Measurements from ENCODE around the gene GDF2.

Gene GDF2
- total RNA-seq: 0 reads per million in 3 donors

DNA sequence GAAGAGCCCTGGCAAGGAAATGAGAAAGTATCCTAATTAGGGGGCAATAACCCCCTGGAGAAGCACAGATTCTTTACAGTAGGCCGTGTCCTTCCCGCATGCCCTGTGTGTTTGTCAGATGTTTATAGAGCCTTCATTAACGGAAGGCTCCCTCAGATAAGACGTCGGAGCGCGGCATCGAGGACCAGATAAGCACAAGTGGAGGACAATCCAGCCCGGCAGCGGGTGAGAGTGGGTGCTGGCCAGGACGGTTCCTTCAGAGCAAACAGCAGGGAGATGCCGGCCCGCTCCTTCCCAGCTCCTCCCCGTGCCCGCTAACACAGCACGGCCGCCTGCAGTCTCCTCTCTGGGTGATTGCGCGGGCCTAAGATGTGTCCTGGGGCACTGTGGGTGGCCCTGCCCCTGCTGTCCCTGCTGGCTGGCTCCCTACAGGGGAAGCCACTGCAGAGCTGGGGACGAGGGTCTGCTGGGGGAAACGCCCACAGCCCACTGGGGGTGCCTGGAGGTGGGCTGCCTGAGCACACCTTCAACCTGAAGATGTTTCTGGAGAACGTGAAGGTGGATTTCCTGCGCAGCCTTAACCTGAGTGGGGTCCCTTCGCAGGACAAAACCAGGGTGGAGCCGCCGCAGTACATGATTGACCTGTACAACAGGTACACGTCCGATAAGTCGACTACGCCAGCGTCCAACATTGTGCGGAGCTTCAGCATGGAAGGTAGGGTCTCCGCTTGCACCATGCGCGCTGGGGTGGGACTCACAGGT lies at the start of gene GDF2:
Gene GDF2 (plus strand): TSS at position 155 of the 762 bp plus-strand sequence. CDS start 215 bp downstream, at position 370.
- Histone ChIP-seq H3K27ac (ENCODE audit: insufficient read depth, low read length, poor library complexity, severe bottlenecking) (no peak within 1 kb of the TSS), H3K4me3 (ENCODE audit: insufficient read depth, low read depth, low read length, poor library complexity, severe bottlenecking) (no peak within 1 kb of the TSS), H3K4me1 (ENCODE audit: control insufficient read depth, insufficient read depth, low read length, poor library complexity, severe bottlenecking) (no peaks in the 10 kb centered on the region), H3K27me3 (replicated peaks; ENCODE audit: control insufficient read depth, insufficient read depth, low read length, poor library complexity, severe bottlenecking) (no peaks in the 10 kb centered on the region), H3K9me3 (ENCODE audit: control insufficient read depth, low read length) (no peaks in the 10 kb centered on the region), H3K36me3 (ENCODE audit: control insufficient read depth, insufficient read depth, low read length) (no peaks in the 10 kb centered on the region)
- DNase-seq: no peak

DNA sequence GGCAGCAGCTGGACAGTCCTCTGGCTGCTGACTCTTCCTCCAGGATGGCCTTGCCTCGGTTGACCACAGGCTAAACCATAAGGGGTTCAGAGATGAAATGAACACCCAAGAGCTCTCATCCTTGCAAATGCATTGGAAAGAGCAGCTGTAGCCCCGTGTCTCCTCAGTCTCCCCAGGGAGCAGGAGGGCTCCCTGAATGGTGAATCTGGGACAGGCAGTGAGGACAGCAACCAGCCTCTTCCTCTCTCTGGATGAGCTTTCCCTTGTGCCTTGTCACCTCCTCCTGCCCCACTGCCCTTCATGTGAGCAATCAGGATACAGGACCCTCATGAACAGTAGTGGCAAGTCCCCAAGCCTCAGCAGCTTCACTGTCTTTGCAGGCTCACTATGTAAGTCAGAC lies 46.2 kb upstream of the GDF2 start:
- Histone ChIP-seq H3K4me1 (ENCODE audit: control insufficient read depth, insufficient read depth, low read length, poor library complexity, severe bottlenecking) (peaks cover 14% of the 10 kb centered on the region), H3K9me3 (ENCODE audit: control insufficient read depth, low read length) (no peaks in the 10 kb centered on the region), H3K27ac (ENCODE audit: insufficient read depth, low read length, poor library complexity, severe bottlenecking) (no peak overlapping the region), H3K36me3 (ENCODE audit: control insufficient read depth, insufficient read depth, low read length) (no peaks in the 10 kb centered on the region), H3K4me3 (ENCODE audit: insufficient read depth, low read depth, low read length, poor library complexity, severe bottlenecking) (no peak overlapping the region), H3K27me3 (replicated peaks; ENCODE audit: control insufficient read depth, insufficient read depth, low read length, poor library complexity, severe bottlenecking) (no peaks in the 10 kb centered on the region)
- no peak for DNase-seq

- no peak for DNase-seq
- Histone ChIP-seq H3K4me1 (ENCODE audit: control insufficient read depth, insufficient read depth, low read length, poor library complexity, severe bottlenecking) (peaks cover 14% of the 10 kb centered on the region), H3K36me3 (ENCODE audit: control insufficient read depth, insufficient read depth, low read length) (no peaks in the 10 kb centered on the region), H3K9me3 (ENCODE audit: control insufficient read depth, low read length) (no peaks in the 10 kb centered on the region), H3K4me3 (ENCODE audit: insufficient read depth, low read depth, low read length, poor library complexity, severe bottlenecking) (no peak overlapping the region), H3K27me3 (replicated peaks; ENCODE audit: control insufficient read depth, insufficient read depth, low read length, poor library complexity, severe bottlenecking) (no peaks in the 10 kb centered on the region), H3K27ac (ENCODE audit: insufficient read depth, low read length, poor library complexity, severe bottlenecking) (no peak overlapping the region)
Measured at GRCh38 chr10:47276576-47277351, 45.5 kb upstream of the GDF2 start.

DNA sequence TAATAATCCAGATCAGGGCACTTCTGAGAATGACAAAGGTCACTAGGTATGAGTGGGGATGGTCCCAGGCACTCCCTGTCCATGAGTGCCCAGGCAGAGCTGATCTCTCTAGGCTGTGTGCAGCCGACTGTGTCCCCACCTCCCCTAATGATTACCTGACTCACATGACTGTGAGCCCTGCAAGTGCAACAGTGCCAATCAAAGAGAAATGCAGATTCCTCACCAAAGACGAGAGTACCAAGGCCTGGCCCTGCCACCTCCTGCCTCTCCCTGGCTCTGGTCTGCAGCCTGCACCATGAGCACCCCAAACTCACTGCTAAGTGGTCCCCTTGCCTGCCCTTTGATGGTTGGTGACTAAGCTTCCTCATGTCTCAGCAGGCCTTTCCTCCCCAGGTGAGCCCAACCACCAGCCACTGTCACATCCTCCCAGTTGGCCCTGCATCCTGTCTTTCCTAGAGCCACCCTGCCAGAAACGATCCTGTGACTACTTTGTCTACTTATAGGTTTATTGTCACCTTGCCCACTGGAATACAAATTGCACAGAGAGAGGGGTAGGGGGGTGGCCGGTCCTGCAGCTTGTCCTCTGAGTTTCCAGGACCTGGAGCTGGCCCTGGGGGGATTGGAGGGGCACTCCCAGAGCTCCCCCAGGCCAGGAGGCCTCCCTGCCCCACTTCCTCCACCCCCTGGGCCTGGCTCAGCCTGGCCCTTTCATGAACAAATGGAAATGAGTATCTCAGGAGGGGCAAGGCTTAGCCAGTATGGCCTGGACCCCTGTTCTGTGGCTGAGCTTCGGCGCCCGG lies 44.7 kb upstream of the GDF2 start:
- no peaks in the 10 kb centered on the region for H3K27me3 ChIP-seq (replicated peaks; ENCODE audit: control insufficient read depth, insufficient read depth, low read length, poor library complexity, severe bottlenecking)
- DNase-seq: peak in 1 of 3 donors; percentile 24
- no peak overlapping the region for H3K27ac ChIP-seq (ENCODE audit: insufficient read depth, low read length, poor library complexity, severe bottlenecking)
- no peaks in the 10 kb centered on the region for H3K9me3 ChIP-seq (ENCODE audit: control insufficient read depth, low read length)
- no peaks in the 10 kb centered on the region for H3K36me3 ChIP-seq (ENCODE audit: control insufficient read depth, insufficient read depth, low read length)
- H3K4me3 ChIP-seq (ENCODE audit: insufficient read depth, low read depth, low read length, poor library complexity, severe bottlenecking): no peak overlapping the region
- H3K4me1 ChIP-seq (ENCODE audit: control insufficient read depth, insufficient read depth, low read length, poor library complexity, severe bottlenecking): peaks cover 14% of the 10 kb centered on the region

DNA sequence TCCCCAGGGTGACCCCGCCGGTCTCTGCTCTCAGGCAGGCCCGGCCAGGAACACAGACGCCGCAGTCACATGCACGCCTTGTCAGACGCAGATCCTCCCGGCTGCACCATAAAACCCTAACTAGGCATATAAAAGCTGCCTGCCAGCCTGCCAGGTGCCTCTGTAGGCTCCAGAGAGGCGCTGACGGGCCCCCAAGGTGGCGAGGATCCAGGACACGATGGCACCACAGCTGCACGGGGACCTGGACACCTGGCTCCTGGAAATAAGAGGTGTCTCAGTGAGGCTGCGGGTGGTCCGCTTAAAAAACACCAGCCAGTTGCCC lies 44.1 kb upstream of the GDF2 start:
- no peak for DNase-seq
- Histone ChIP-seq H3K4me3 (ENCODE audit: insufficient read depth, low read depth, low read length, poor library complexity, severe bottlenecking) (no peak overlapping the region), H3K4me1 (ENCODE audit: control insufficient read depth, insufficient read depth, low read length, poor library complexity, severe bottlenecking) (peaks cover 14% of the 10 kb centered on the region), H3K9me3 (ENCODE audit: control insufficient read depth, low read length) (no peaks in the 10 kb centered on the region), H3K27ac (ENCODE audit: insufficient read depth, low read length, poor library complexity, severe bottlenecking) (no peak overlapping the region), H3K36me3 (ENCODE audit: control insufficient read depth, insufficient read depth, low read length) (no peaks in the 10 kb centered on the region), H3K27me3 (replicated peaks; ENCODE audit: control insufficient read depth, insufficient read depth, low read length, poor library complexity, severe bottlenecking) (no peaks in the 10 kb centered on the region)

GRCh38 chr10:47278720-47279119 lies 43.5 kb upstream of the GDF2 start:
- Histone ChIP-seq H3K9me3 (ENCODE audit: control insufficient read depth, low read length) (no peaks in the 10 kb centered on the region), H3K27ac (ENCODE audit: insufficient read depth, low read length, poor library complexity, severe bottlenecking) (no peak overlapping the region), H3K4me3 (ENCODE audit: insufficient read depth, low read depth, low read length, poor library complexity, severe bottlenecking) (no peak overlapping the region), H3K36me3 (ENCODE audit: control insufficient read depth, insufficient read depth, low read length) (no peaks in the 10 kb centered on the region), H3K4me1 (ENCODE audit: control insufficient read depth, insufficient read depth, low read length, poor library complexity, severe bottlenecking) (peaks cover 14% of the 10 kb centered on the region), H3K27me3 (replicated peaks; ENCODE audit: control insufficient read depth, insufficient read depth, low read length, poor library complexity, severe bottlenecking) (no peaks in the 10 kb centered on the region)
- no peak for DNase-seq

DNA sequence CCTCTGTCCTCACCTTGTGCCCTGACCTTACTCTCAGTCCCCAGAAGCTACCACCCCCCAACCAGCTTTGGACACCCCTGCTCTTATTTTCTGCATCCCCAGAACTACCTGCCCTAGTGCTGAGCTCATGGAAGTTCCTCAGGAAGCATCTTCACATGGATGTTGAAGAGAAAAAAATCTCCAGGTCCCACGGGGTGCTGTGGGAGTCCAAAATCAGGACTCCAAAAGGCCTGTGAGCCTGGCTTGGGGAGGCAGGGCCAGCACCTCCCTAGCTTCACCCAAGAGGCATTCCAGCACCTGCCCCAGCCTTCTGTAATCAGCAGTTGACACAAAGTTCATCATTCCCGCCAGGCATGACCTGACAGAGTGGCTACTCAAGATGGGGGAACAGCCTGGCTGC lies 43.0 kb upstream of the GDF2 start:
- H3K4me3 ChIP-seq (ENCODE audit: insufficient read depth, low read depth, low read length, poor library complexity, severe bottlenecking): no peak overlapping the region
- no peaks in the 10 kb centered on the region for H3K27me3 ChIP-seq (replicated peaks; ENCODE audit: control insufficient read depth, insufficient read depth, low read length, poor library complexity, severe bottlenecking)
- H3K36me3 ChIP-seq (ENCODE audit: control insufficient read depth, insufficient read depth, low read length): no peaks in the 10 kb centered on the region
- DNase-seq: no peak
- H3K9me3 ChIP-seq (ENCODE audit: control insufficient read depth, low read length): no peaks in the 10 kb centered on the region
- H3K4me1 ChIP-seq (ENCODE audit: control insufficient read depth, insufficient read depth, low read length, poor library complexity, severe bottlenecking): peaks cover 14% of the 10 kb centered on the region
- no peak overlapping the region for H3K27ac ChIP-seq (ENCODE audit: insufficient read depth, low read length, poor library complexity, severe bottlenecking)

DNA sequence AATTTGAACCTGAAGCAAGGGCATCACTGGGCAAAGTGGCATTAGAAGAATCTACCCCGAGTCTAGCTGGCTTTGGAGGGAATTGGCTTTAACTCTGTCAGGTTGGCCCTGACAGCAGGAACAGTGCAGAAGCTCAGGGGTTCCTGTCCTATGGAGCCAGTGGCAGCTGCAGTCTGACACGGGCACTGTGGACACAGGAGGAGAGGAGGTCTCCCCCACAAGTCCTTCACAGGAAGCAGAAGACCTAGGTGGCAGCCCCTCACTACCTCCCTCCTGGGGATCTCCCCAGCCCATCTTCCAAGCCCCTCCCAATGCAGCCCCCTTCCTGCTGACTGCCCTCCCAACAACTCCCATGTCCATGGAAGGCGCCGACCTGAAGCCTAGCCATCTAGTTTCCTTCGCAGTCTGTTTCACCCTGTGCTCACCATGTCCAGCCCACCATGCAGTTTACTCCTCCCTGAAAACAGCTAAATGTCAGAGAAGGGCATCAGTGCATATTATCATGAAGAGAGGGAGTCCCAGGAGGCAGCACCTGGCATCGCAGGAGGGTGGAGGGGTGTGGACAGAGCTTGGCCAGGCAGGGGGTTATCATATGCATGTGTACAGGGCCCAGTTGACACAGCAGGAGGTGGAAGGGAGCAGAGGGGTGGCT lies 40.1 kb upstream of the GDF2 start:
- Histone ChIP-seq H3K27me3 (replicated peaks; ENCODE audit: control insufficient read depth, insufficient read depth, low read length, poor library complexity, severe bottlenecking) (no peaks in the 10 kb centered on the region), H3K4me1 (ENCODE audit: control insufficient read depth, insufficient read depth, low read length, poor library complexity, severe bottlenecking) (peaks cover 21% of the 10 kb centered on the region), H3K27ac (ENCODE audit: insufficient read depth, low read length, poor library complexity, severe bottlenecking) (no peak overlapping the region), H3K36me3 (ENCODE audit: control insufficient read depth, insufficient read depth, low read length) (no peaks in the 10 kb centered on the region), H3K9me3 (ENCODE audit: control insufficient read depth, low read length) (no peaks in the 10 kb centered on the region), H3K4me3 (ENCODE audit: insufficient read depth, low read depth, low read length, poor library complexity, severe bottlenecking) (no peak overlapping the region)
- no peak for DNase-seq

- H3K4me3 ChIP-seq (ENCODE audit: insufficient read depth, low read depth, low read length, poor library complexity, severe bottlenecking): no peak overlapping the region
- H3K36me3 ChIP-seq (ENCODE audit: control insufficient read depth, insufficient read depth, low read length): no peaks in the 10 kb centered on the region
- H3K27ac ChIP-seq (ENCODE audit: insufficient read depth, low read length, poor library complexity, severe bottlenecking): no peak overlapping the region
- H3K4me1 ChIP-seq (ENCODE audit: control insufficient read depth, insufficient read depth, low read length, poor library complexity, severe bottlenecking): peaks cover 20% of the 10 kb centered on the region
- no peaks in the 10 kb centered on the region for H3K9me3 ChIP-seq (ENCODE audit: control insufficient read depth, low read length)
- no peaks in the 10 kb centered on the region for H3K27me3 ChIP-seq (replicated peaks; ENCODE audit: control insufficient read depth, insufficient read depth, low read length, poor library complexity, severe bottlenecking)
- no peak for DNase-seq
Measured at GRCh38 chr10:47282657-47283018, 39.6 kb upstream of the GDF2 start.
